Measurements from ENCODE around the gene CYREN.
A peak's percentile ranks its signal among the peaks of the same experiment; 100 is the strongest.

The CYREN gene

GRCh38 chr7:135207406-135208101 lies 37.0 kb upstream of the CYREN start:
- no peaks in the 10 kb centered on the region for H3K9me2 ChIP-seq (replicated peaks; ENCODE audit: control insufficient read depth, low read length)
- H3K4me3 ChIP-seq (ENCODE audit: low read length) = no peak overlapping the region
- H3K79me2 ChIP-seq (ENCODE audit: control insufficient read depth, low read length) = peaks cover 8% of the 10 kb centered on the region; the same call in 1 of the 2 replicates
- peak overlapping the region; percentile 44; the same call in 1 of the 2 replicates for H3K4me2 ChIP-seq (ENCODE audit: low read length)
- TF ChIP-seq CTCF (IDR thresholded peaks at IDR 0.05; ENCODE audit: low read depth, low read length, poor library complexity, severe bottlenecking) = no peak
- TF ChIP-seq EZH2phosphoT487 (IDR thresholded peaks at IDR 0.05; ENCODE audit: borderline replicate concordance, low read length) = no peak
- no peaks in the 10 kb centered on the region for H3F3A ChIP-seq (ENCODE audit: control insufficient read depth, insufficient read depth)
- H3K27ac ChIP-seq (ENCODE audit: low read depth, low read length) = no peak overlapping the region
- no peaks in the 10 kb centered on the region for H4K20me1 ChIP-seq (ENCODE audit: control insufficient read depth, insufficient read depth, low read depth, low read length)
- peaks cover 20% of the 10 kb centered on the region for H3K36me3 ChIP-seq (ENCODE audit: control insufficient read depth, low read length)
- no peaks in the 10 kb centered on the region for H3K27me3 ChIP-seq (ENCODE audit: control insufficient read depth, low read length)
- H3K9me3 ChIP-seq (ENCODE audit: control insufficient read depth, insufficient read depth, low read length) = no peaks in the 10 kb centered on the region
- peaks cover 56% of the 10 kb centered on the region for H3K4me1 ChIP-seq (ENCODE audit: control insufficient read depth, low read length)

- H3K27me3 ChIP-seq (ENCODE audit: control insufficient read depth, low read length) = no peaks in the 10 kb centered on the region
- no peak for TF ChIP-seq EZH2phosphoT487 (IDR thresholded peaks at IDR 0.05; ENCODE audit: borderline replicate concordance, low read length)
- no peak for TF ChIP-seq CTCF (IDR thresholded peaks at IDR 0.05; ENCODE audit: low read depth, low read length, poor library complexity, severe bottlenecking)
- peaks cover 55% of the 10 kb centered on the region for H3K4me1 ChIP-seq (ENCODE audit: control insufficient read depth, low read length)
- H3K4me2 ChIP-seq (ENCODE audit: low read length) = no peak overlapping the region
- peaks cover 20% of the 10 kb centered on the region for H3K36me3 ChIP-seq (ENCODE audit: control insufficient read depth, low read length)
- no peak overlapping the region for H3K27ac ChIP-seq (ENCODE audit: low read depth, low read length)
- no peaks in the 10 kb centered on the region for H3K9me3 ChIP-seq (ENCODE audit: control insufficient read depth, insufficient read depth, low read length)
- H3F3A ChIP-seq (ENCODE audit: control insufficient read depth, insufficient read depth) = no peaks in the 10 kb centered on the region
- H3K9me2 ChIP-seq (replicated peaks; ENCODE audit: control insufficient read depth, low read length) = no peaks in the 10 kb centered on the region
- H3K4me3 ChIP-seq (ENCODE audit: low read length) = no peak overlapping the region
- H3K79me2 ChIP-seq (ENCODE audit: control insufficient read depth, low read length) = peaks cover 8% of the 10 kb centered on the region; the same call in 1 of the 2 replicates
- H4K20me1 ChIP-seq (ENCODE audit: control insufficient read depth, insufficient read depth, low read depth, low read length) = no peaks in the 10 kb centered on the region
Observed at GRCh38 chr7:135206941-135207391, 36.5 kb upstream of the CYREN start.

GRCh38 chr7:135205850-135206249 lies 35.3 kb upstream of the CYREN start:
- peaks cover 6% of the 10 kb centered on the region; the same call in 1 of the 2 replicates for H3K79me2 ChIP-seq (ENCODE audit: control insufficient read depth, low read length)
- no peaks in the 10 kb centered on the region for H3F3A ChIP-seq (ENCODE audit: control insufficient read depth, insufficient read depth)
- no peaks in the 10 kb centered on the region for H3K27me3 ChIP-seq (ENCODE audit: control insufficient read depth, low read length)
- peaks cover 52% of the 10 kb centered on the region for H3K4me1 ChIP-seq (ENCODE audit: control insufficient read depth, low read length)
- no peak overlapping the region for H3K4me3 ChIP-seq (ENCODE audit: low read length)
- H3K9me3 ChIP-seq (ENCODE audit: control insufficient read depth, insufficient read depth, low read length) = no peaks in the 10 kb centered on the region
- H3K4me2 ChIP-seq (ENCODE audit: low read length) = peak overlapping the region; percentile 1; the same call in 1 of the 2 replicates
- peaks cover 25% of the 10 kb centered on the region for H3K36me3 ChIP-seq (ENCODE audit: control insufficient read depth, low read length)
- TF ChIP-seq CTCF (IDR thresholded peaks at IDR 0.05; ENCODE audit: low read depth, low read length, poor library complexity, severe bottlenecking) = no peak
- TF ChIP-seq EZH2phosphoT487 (IDR thresholded peaks at IDR 0.05; ENCODE audit: borderline replicate concordance, low read length) = no peak
- H3K9me2 ChIP-seq (replicated peaks; ENCODE audit: control insufficient read depth, low read length) = no peaks in the 10 kb centered on the region
- H4K20me1 ChIP-seq (ENCODE audit: control insufficient read depth, insufficient read depth, low read depth, low read length) = no peaks in the 10 kb centered on the region
- no peak overlapping the region for H3K27ac ChIP-seq (ENCODE audit: low read depth, low read length)
